ENCODE results near the gene STING1.

- TF ChIP-seq BRCA1 (IDR thresholded peaks at IDR 0.05; ENCODE audit: low read depth, low read length) (no peak), CTCF (IDR thresholded peaks at IDR 0.05 in 2 of 3, conservative IDR thresholded peaks at IDR 0.05 in 1 of 3; ENCODE audit: control insufficient read depth in 2 of 3, extremely low read depth in 1 of 3, insufficient read depth in 1 of 3, low read depth in 3 of 3, low read length in 3 of 3) (no peak), CHD4 (IDR thresholded peaks at IDR 0.05) (no peak), ESRRA (IDR thresholded peaks at IDR 0.05; ENCODE audit: low read length) (no peak), MYB (IDR thresholded peaks at IDR 0.05; ENCODE audit: borderline replicate concordance, low read depth, low read length) (no peak), YY1 (IDR thresholded peaks at IDR 0.05; ENCODE audit: low read depth, low read length) (no peak)
These were observed 43.9 kb downstream of the STING1 start for GRCh38 chr5:139438707-139439012.

All from GM12878 (cell line).